Measurements from ENCODE around the gene ABCB1.

DNA sequence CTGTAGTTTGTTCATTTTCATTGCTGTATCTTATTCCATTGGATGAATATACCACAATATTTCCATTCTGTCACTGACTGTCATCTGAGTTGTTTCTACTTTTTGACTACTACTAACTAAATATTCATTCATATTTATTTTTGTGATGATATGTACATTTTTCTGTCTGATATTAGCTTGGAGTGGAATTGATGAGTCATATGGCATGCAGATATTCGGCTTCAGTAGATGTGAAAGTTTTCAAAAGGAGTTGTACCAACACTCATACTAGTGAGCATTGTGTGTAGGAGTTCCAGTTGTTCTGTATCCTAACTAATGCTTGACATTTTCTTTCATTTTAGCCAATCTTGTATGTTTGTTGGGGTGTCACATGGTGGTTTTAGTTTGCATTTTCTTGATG lies 35.2 kb upstream of the ABCB1 start:
- TF ChIP-seq, protein P1, sequence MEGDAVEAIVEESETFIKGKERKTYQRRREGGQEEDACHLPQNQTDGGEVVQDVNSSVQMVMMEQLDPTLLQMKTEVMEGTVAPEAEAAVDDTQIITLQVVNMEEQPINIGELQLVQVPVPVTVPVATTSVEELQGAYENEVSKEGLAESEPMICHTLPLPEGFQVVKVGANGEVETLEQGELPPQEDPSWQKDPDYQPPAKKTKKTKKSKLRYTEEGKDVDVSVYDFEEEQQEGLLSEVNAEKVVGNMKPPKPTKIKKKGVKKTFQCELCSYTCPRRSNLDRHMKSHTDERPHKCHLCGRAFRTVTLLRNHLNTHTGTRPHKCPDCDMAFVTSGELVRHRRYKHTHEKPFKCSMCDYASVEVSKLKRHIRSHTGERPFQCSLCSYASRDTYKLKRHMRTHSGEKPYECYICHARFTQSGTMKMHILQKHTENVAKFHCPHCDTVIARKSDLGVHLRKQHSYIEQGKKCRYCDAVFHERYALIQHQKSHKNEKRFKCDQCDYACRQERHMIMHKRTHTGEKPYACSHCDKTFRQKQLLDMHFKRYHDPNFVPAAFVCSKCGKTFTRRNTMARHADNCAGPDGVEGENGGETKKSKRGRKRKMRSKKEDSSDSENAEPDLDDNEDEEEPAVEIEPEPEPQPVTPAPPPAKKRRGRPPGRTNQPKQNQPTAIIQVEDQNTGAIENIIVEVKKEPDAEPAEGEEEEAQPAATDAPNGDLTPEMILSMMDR (IDR thresholded peaks at IDR 0.05): no peak
- no peak for TF ChIP-seq POLR2A (IDR thresholded peaks at IDR 0.05)

Measured in Peyer's patch (tissue), 4 donors.